ENCODE measurements around the gene RFC3. TPM values are rescaled to one million over a fixed set of nuclear protein-coding genes. Genes with fewer than 3 reads are reported as not detected.

RFC3 gene
- total RNA-seq, 1 experiment from 2014 or later = 17.5 TPM

DNA sequence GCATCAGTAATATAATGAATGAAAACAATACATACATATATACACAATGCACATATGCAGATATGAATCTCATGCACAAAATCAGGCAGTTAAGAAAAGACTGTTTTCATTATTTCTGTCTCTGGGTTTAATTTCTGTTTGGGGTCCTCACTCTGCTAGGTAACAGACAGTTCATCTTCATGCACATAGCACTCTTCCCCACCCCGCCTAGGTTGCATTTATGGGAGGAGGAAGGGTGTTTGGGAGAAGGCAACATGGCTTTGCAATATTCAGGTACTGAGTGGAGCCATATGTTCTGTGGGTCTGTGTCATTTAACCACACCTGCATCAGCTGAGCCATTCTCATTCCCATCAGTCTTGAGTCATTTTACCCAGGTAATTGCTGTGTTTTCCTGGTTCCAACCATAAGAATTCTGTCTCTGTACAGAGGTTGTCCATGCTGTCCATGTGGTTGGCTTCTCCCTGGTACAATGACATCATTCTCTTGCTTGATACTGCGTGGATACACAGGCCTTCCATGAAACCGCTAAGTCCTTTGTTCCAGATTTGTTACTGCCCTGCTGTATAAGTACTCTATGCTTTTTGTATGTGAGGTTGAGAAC is 45.3 kb downstream of the RFC3 start:
- TF ChIP-seq, protein P1, sequence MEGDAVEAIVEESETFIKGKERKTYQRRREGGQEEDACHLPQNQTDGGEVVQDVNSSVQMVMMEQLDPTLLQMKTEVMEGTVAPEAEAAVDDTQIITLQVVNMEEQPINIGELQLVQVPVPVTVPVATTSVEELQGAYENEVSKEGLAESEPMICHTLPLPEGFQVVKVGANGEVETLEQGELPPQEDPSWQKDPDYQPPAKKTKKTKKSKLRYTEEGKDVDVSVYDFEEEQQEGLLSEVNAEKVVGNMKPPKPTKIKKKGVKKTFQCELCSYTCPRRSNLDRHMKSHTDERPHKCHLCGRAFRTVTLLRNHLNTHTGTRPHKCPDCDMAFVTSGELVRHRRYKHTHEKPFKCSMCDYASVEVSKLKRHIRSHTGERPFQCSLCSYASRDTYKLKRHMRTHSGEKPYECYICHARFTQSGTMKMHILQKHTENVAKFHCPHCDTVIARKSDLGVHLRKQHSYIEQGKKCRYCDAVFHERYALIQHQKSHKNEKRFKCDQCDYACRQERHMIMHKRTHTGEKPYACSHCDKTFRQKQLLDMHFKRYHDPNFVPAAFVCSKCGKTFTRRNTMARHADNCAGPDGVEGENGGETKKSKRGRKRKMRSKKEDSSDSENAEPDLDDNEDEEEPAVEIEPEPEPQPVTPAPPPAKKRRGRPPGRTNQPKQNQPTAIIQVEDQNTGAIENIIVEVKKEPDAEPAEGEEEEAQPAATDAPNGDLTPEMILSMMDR (IDR thresholded peaks at IDR 0.05; ENCODE audit: unreplicated experiment) = no peak
- no TSS peak for BruUV-seq (replicated peaks)
- no peaks in the 10 kb centered on the region for H3K27me3 Mint-ChIP-seq (ENCODE audit: insufficient read depth, unreplicated experiment)

DNA sequence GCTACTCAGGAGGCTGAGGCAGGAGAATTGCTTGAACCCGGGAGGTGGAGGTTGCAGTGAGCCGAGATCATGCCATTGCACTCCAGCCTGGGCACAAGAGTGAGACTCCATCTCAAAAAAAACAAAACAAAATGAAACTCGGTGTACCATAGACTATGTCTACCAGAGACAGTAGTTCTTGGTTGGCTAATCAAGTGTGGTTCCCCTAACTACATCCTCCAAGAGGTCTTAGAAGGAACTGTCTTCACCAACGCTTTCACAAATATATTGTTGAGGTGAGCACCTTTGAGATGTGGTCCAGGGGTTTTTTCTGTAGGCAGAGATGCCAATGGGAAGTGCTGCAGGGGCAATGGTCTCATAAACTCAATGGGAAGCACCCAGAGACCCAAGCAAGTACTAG is 48.0 kb downstream of the RFC3 start:
- Mint-ChIP-seq H3K27ac (ENCODE audit: low read depth, unreplicated experiment) (no peak overlapping the region), H3K9me3 (ENCODE audit: unreplicated experiment) (no peaks in the 10 kb centered on the region), H3K4me3 (ENCODE audit: unreplicated experiment) (no peak overlapping the region), H3K4me1 (ENCODE audit: insufficient read depth, unreplicated experiment) (no peaks in the 10 kb centered on the region), H3K36me3 (ENCODE audit: insufficient read depth, unreplicated experiment) (no peaks in the 10 kb centered on the region), H3K27me3 (ENCODE audit: insufficient read depth, unreplicated experiment) (no peaks in the 10 kb centered on the region)
- TF ChIP-seq, protein P1 (IDR thresholded peaks at IDR 0.05; ENCODE audit: unreplicated experiment) = no peak
- CTCF ChIA-PET = no interaction called here
- intact Hi-C loops (cut with micrococcal nuclease) = no loop called here
- POLR2A ChIA-PET = no interaction called here
- BruUV-seq (replicated peaks) = no TSS peak
- no peak for DNase-seq (ENCODE audit: unreplicated experiment)

More for the DNA sequence above, 45.3 kb downstream of the RFC3 start:
- POLR2A ChIA-PET = interaction anchor here (0.7 kb wide), 1 partner anchor 1601 kb away, joined by 3 read pairs; no protein-coding TSS in a partner anchor
- Mint-ChIP-seq H3K4me1 (ENCODE audit: insufficient read depth, unreplicated experiment) (no peaks in the 10 kb centered on the region), H3K36me3 (ENCODE audit: insufficient read depth, unreplicated experiment) (no peaks in the 10 kb centered on the region), H3K9me3 (ENCODE audit: unreplicated experiment) (no peaks in the 10 kb centered on the region), H3K4me3 (ENCODE audit: unreplicated experiment) (no peak overlapping the region), H3K27ac (ENCODE audit: low read depth, unreplicated experiment) (peak overlapping the region; percentile 16)
- CTCF ChIA-PET = no interaction called here
- DNase-seq (ENCODE audit: unreplicated experiment) = no peak
- intact Hi-C loops (cut with micrococcal nuclease) = no loop called here

DNA sequence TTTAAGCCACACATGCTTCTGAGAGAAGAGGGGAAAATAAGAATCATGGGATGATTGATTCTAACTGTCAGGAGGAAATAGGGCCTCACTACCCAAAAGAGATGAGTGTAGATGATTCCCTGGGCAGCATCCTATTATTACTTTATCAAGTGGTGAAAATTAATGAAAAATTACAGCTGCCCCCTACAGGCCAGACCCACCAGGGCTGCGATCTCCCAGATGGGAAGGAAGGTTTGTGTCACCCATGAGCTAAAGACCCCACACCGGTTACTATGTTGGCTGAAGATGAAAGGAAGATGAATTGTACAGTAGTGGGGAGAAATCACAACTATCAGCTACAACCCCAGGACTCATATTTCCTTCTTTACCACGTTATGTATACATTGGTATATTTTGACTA is 49.5 kb downstream of the RFC3 start:
- intact Hi-C loops (cut with micrococcal nuclease) = no loop called here
- CTCF ChIA-PET = interaction anchor here (0.9 to 1.1 kb wide), 2 partner anchors 13 to 210 kb away, joined by 3 to 4 read pairs; no protein-coding TSS in a partner anchor

DNA sequence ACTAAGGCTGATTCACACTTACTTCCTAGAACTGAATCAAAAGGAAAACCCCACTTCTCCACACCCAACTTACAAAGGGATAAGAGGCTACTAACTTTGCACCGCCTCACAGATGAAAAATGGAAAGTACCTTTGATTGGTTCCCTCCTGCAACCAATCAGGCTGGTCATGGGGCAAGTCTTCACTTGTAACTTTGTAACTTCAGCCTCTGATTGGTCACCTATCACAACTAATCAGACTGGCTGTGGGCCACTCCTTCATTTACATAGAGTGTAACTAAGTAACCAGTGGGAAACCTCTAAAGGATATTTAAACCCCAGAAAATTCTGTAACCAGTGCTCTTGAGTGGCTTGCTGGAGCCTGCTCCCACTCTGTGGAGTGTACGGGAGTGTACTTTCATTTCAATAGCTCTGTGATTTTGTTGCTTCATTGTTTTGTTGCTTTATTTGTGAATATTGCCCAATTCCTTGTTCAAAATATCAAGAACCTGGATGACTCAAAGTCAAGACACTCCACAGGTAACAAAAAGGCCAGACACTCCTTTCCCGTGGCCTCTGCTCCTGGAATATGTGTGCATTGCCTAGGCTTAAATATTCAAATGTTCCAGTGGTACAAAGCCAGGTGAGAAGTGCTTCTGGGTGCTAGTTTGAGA is 50.5 kb downstream of the RFC3 start:
- TF ChIP-seq, protein P1 (IDR thresholded peaks at IDR 0.05; ENCODE audit: unreplicated experiment) = no peak
- no peak overlapping the region for H3K4me3 Mint-ChIP-seq (ENCODE audit: unreplicated experiment)
- intact Hi-C loops (cut with micrococcal nuclease) = no loop called here
- no peaks in the 10 kb centered on the region for H3K4me1 Mint-ChIP-seq (ENCODE audit: insufficient read depth, unreplicated experiment)
- BruUV-seq (replicated peaks) = no TSS peak
- peak; percentile 18 for DNase-seq (ENCODE audit: unreplicated experiment)
- H3K27ac Mint-ChIP-seq (ENCODE audit: low read depth, unreplicated experiment) = no peak overlapping the region
- no peaks in the 10 kb centered on the region for H3K27me3 Mint-ChIP-seq (ENCODE audit: insufficient read depth, unreplicated experiment)
- no peaks in the 10 kb centered on the region for H3K9me3 Mint-ChIP-seq (ENCODE audit: unreplicated experiment)
- H3K36me3 Mint-ChIP-seq (ENCODE audit: insufficient read depth, unreplicated experiment) = no peaks in the 10 kb centered on the region
- ChIA-PET CTCF (interaction anchor here (1.1 kb wide), 1 partner anchor 209 kb away, joined by 4 read pairs; no protein-coding TSS in a partner anchor), POLR2A (interaction anchor here (0.7 kb wide), 1 partner anchor 15 kb away, joined by 3 read pairs; no protein-coding TSS in a partner anchor)

More for the DNA sequence above, 49.5 kb downstream of the RFC3 start:
- Mint-ChIP-seq H3K27me3 (ENCODE audit: insufficient read depth, unreplicated experiment) (no peaks in the 10 kb centered on the region), H3K36me3 (ENCODE audit: insufficient read depth, unreplicated experiment) (no peaks in the 10 kb centered on the region), H3K4me3 (ENCODE audit: unreplicated experiment) (no peak overlapping the region), H3K27ac (ENCODE audit: low read depth, unreplicated experiment) (no peak overlapping the region), H3K4me1 (ENCODE audit: insufficient read depth, unreplicated experiment) (no peaks in the 10 kb centered on the region), H3K9me3 (ENCODE audit: unreplicated experiment) (no peaks in the 10 kb centered on the region)
- DNase-seq (ENCODE audit: unreplicated experiment) = no peak
- POLR2A ChIA-PET = interaction anchor here (0.7 kb wide), 1 partner anchor 16 kb away, joined by 3 read pairs; no protein-coding TSS in a partner anchor
- no TSS peak for BruUV-seq (replicated peaks)
- TF ChIP-seq, protein P1 (IDR thresholded peaks at IDR 0.05; ENCODE audit: unreplicated experiment) = no peak

Data from MCF 10A (cell line).